HepG2 (cell line): ENCODE measurements around the gene EIF4EBP3. TPM values are rescaled to one million over a fixed set of nuclear protein-coding genes. Genes with fewer than 3 reads are reported as not detected.

Source experiments
- AFF4 ChIP-seq: sonication (generic); formaldehyde crosslinking; IDR thresholded peaks from 2 replicates; pipeline ENCODE4 v1.4.0; 2020; ENCODE audit warnings: missing genetic modification reagents
- CREB1 ChIP-seq, 2 experiments: fragments of 450-650 bp in 1 of 2; IDR thresholded peaks; 2 replicates each; pipeline ENCODE4 v1.6.1; 2016 to 2017; ENCODE audit warnings: control low read depth in 1 of 2, mild to moderate bottlenecking in 1 of 2, missing compliant biosample characterization in 1 of 2, missing genetic modification characterization in 1 of 2
- DDIT3 ChIP-seq: sonication (generic); formaldehyde crosslinking; IDR thresholded peaks from 2 replicates; pipeline ENCODE4 v1.4.0; 2020; ENCODE audit warnings: mild to moderate bottlenecking, missing genetic modification reagents
- EZH2 ChIP-seq: conservative IDR thresholded peaks from 2 replicates; pipeline ENCODE4 v1.6.1; 2012; ENCODE audit warnings: mild to moderate bottlenecking, low read depth, low read length, moderate library complexity
- FOXP1 ChIP-seq, 2 experiments: fragments of 450-650 bp in 1 of 2; IDR thresholded peaks; 2 replicates each; pipeline ENCODE4 v1.6.1; 2017 to 2018; ENCODE audit warnings: antibody characterized with exemption in 1 of 2
- GRHL1 ChIP-seq: sonication (generic); formaldehyde crosslinking; conservative IDR thresholded peaks from 2 replicates; pipeline ENCODE4 v1.8.0; 2022; ENCODE audit warnings: missing genetic modification reagents
- GTF3A ChIP-seq: sonication (generic); formaldehyde crosslinking; conservative IDR thresholded peaks from 2 replicates; pipeline ENCODE4 v1.4.0; 2020; ENCODE audit warnings: mild to moderate bottlenecking, missing genetic modification reagents
- HIVEP1 ChIP-seq: sonication (generic); formaldehyde crosslinking; IDR thresholded peaks from 2 replicates; pipeline ENCODE4 v1.4.0; 2020; ENCODE audit warnings: mild to moderate bottlenecking, missing genetic modification reagents
- IRX3 ChIP-seq: sonication (generic); formaldehyde crosslinking; IDR thresholded peaks from 2 replicates; pipeline ENCODE4 v1.8.1; 2023; ENCODE audit warnings: mild to moderate bottlenecking, low read depth, missing genetic modification reagents, borderline replicate concordance
- KLF15 ChIP-seq: sonication (generic); formaldehyde crosslinking; IDR thresholded peaks from 2 replicates; pipeline ENCODE4 v1.8.1; 2023; ENCODE audit warnings: borderline replicate concordance, mild to moderate bottlenecking, inconsistent platforms, missing genetic modification reagents, mixed read lengths
- NCOA2 ChIP-seq: sonication (generic); formaldehyde crosslinking; IDR thresholded peaks from 2 replicates; pipeline ENCODE4 v1.8.0; 2022; ENCODE audit warnings: inconsistent platforms
- NR1H2 ChIP-seq: sonication (generic); formaldehyde crosslinking; IDR thresholded peaks from 2 replicates; pipeline ENCODE4 v1.8.1; 2022; ENCODE audit warnings: low read depth, missing genetic modification reagents, borderline replicate concordance
- PRPF4 ChIP-seq: fragments of 200-400 bp; formaldehyde crosslinking; IDR thresholded peaks from 2 replicates; pipeline ENCODE4 v1.6.1; 2016; ENCODE audit warnings: low read length, low read depth; ENCODE audit not compliant: poor library complexity, severe bottlenecking
- RNF219 ChIP-seq: sonication (generic); formaldehyde crosslinking; IDR thresholded peaks from 2 replicates; pipeline ENCODE4 v1.5.0; 2020; ENCODE audit warnings: mild to moderate bottlenecking, missing genetic modification reagents
- TIGD3 ChIP-seq: sonication (generic); formaldehyde crosslinking; IDR thresholded peaks from 2 replicates; pipeline ENCODE4 v1.5.1; 2020; ENCODE audit warnings: mild to moderate bottlenecking, missing genetic modification reagents, borderline replicate concordance
- ZFP82 ChIP-seq: sonication (generic); formaldehyde crosslinking; IDR thresholded peaks from 2 replicates; pipeline ENCODE4 v1.5.1; 2020; ENCODE audit warnings: mild to moderate bottlenecking, missing genetic modification reagents, borderline replicate concordance
- ZNF589 ChIP-seq: sonication (generic); formaldehyde crosslinking; conservative IDR thresholded peaks from 2 replicates; pipeline ENCODE4 v1.8.0; 2022; ENCODE audit warnings: mild to moderate bottlenecking, moderate library complexity, missing genetic modification reagents
- ZNF607 ChIP-seq: sonication (generic); formaldehyde crosslinking; IDR thresholded peaks from 2 replicates; pipeline ENCODE4 v1.5.1; 2020; ENCODE audit warnings: missing genetic modification reagents, mild to moderate bottlenecking, borderline replicate concordance
- polyA plus RNA-seq, 8 experiments: library from polyadenylated mRNA; depleted of rRNA in 3 of 8; stranded (reverse) in 7 of 8; unstranded in 1 of 8; fragments of >200 nt; fragmentation: Illumina TruSeq in 4 of 8; extraction: Trizol in 4 of 8; gene quantifications; 2 replicates each; pipeline versions ENCODE4 v1.2.1 to v1.2.3, GENCODE V29; 2011 to 2016; ENCODE audit warnings: low read depth in 4 of 8, missing spikeins in 1 of 8, mixed read lengths in 1 of 8; ENCODE audit not compliant: insufficient read depth in 1 of 8
- total RNA-seq, 5 experiments: library from RNA; depleted of rRNA; stranded (reverse); fragments of >200 nt; fragmentation: Illumina TruSeq; extraction: Trizol; gene quantifications; 2 replicates each; pipeline ENCODE4 v1.2.3, GENCODE V29; 2016; ENCODE audit warnings: low read depth in 1 of 5

Gene EIF4EBP3
- total and polyA plus RNA-seq, 2 of the 13 experiments (the other 11 are each of a cell fraction or from before 2014, with no cell fraction given) = 0.61 to 1.7 TPM

GRCh38 chr5:140547508-140548299, at the start of gene EIF4EBP3 (continued):
- TF ChIP-seq NCOA2 (CRISPR knock-in tag) (peak; percentile 44; the same call in 1 of the 2 replicates), NR1H2 (CRISPR knock-in tag) (no peak), GRHL1 (CRISPR knock-in tag) (no peak), AFF4 (no peak), IRX3 (CRISPR knock-in tag) (peak; percentile 43; the same call in 1 of the 2 replicates), TIGD3 (no peak), KLF15 (CRISPR knock-in tag) (no peak), HIVEP1 (no peak), DDIT3 (CRISPR knock-in tag) (no peak), PRPF4 (no peak), CREB1 (IDR thresholded peaks at IDR 0.05) (peak; percentile 90), CREB1 (CRISPR knock-in tag; IDR thresholded peaks at IDR 0.05) (peak; percentile 86), ZNF589 (CRISPR knock-in tag) (0 out of 2 replicates have a peak, but pooled peaks have one; percentile 40), FOXP1 (IDR thresholded peaks at IDR 0.05) (no peak), FOXP1 (CRISPR knock-in tag; IDR thresholded peaks at IDR 0.05) (no peak; the same call in 1 of the 2 replicates), ZFP82 (CRISPR knock-in tag) (no peak; the same call in 1 of the 2 replicates), EZH2 (no peak), GTF3A (no peak), ZNF607 (CRISPR knock-in tag) (no peak), RNF219 (peak; percentile 71; the same call in 1 of the 2 replicates)
